ENCODE data around the gene GNA12. TPM values are rescaled to one million over a fixed set of nuclear protein-coding genes. Genes with fewer than 3 reads are reported as not detected.

GNA12 gene
- total and polyA plus RNA-seq, 4 donors: 3.7 to 19.0 (median 11.3) TPM

GRCh38 chr7:2723138-2723850 lies 120.8 kb downstream of the GNA12 start:
- no peaks in the 10 kb centered on the region for H3K27me3 ChIP-seq (ENCODE audit: control insufficient read depth in 4 of 4, insufficient read depth in 4 of 4, low read length in 3 of 4)
- H3K36me3 ChIP-seq (ENCODE audit: control insufficient read depth in 4 of 4, insufficient read depth in 3 of 4, low read depth in 1 of 4, low read length in 3 of 4): peaks cover 0 to 6% (median 0%) of the 10 kb centered on the region in 4 donors
- 92% methylated on average over 23 of the region's 23 CpGs for whole genome bisulfite sequencing

GRCh38 chr7:2722591-2722990 lies 121.5 kb downstream of the GNA12 start:
- no peak for TF ChIP-seq RAD21 (IDR thresholded peaks at IDR 0.05)
- no peaks in the 10 kb centered on the region for H3K27me3 ChIP-seq (ENCODE audit: control insufficient read depth in 4 of 4, insufficient read depth in 4 of 4, low read length in 3 of 4)
- H3K9me3 ChIP-seq (ENCODE audit: control insufficient read depth in 4 of 4, low read length in 3 of 4): no peaks in the 10 kb centered on the region
- no peak for DNase-seq (ENCODE audit: low spot score)
- no peaks in the 10 kb centered on the region for H3K4me1 ChIP-seq (ENCODE audit: control insufficient read depth in 4 of 4, insufficient read depth in 4 of 4, low read length in 3 of 4)
- no peak overlapping the region for H3K4me3 ChIP-seq (ENCODE audit: low read depth in 1 of 3, low read length in 3 of 3)
- H3K9ac ChIP-seq (ENCODE audit: low read depth in 1 of 2, low read length in 2 of 2): no peak overlapping the region
- H3K36me3 ChIP-seq (ENCODE audit: control insufficient read depth in 4 of 4, insufficient read depth in 3 of 4, low read depth in 1 of 4, low read length in 3 of 4): peaks cover 0 to 6% (median 0%) of the 10 kb centered on the region in 4 donors
- H3K27ac ChIP-seq (ENCODE audit: low read depth in 1 of 2, low read length in 2 of 2): no peak overlapping the region
- 96% methylated on average over 4 of the region's 4 CpGs for WGBS

More at GRCh38 chr7:2723138-2723850, 120.8 kb downstream of the GNA12 start:
- no peak overlapping the region for H3K27ac ChIP-seq (ENCODE audit: low read depth in 1 of 2, low read length in 2 of 2)
- DNase-seq (ENCODE audit: low spot score): no peak
- H3K4me1 ChIP-seq (ENCODE audit: control insufficient read depth in 4 of 4, insufficient read depth in 4 of 4, low read length in 3 of 4): no peaks in the 10 kb centered on the region
- H3K9me3 ChIP-seq (ENCODE audit: control insufficient read depth in 4 of 4, low read length in 3 of 4): no peaks in the 10 kb centered on the region
- H3K4me3 ChIP-seq (ENCODE audit: low read depth in 1 of 3, low read length in 3 of 3): no peak overlapping the region
- no peak for TF ChIP-seq HNF4G (IDR thresholded peaks at IDR 0.05)
- no peak overlapping the region for H3K9ac ChIP-seq (ENCODE audit: low read depth in 1 of 2, low read length in 2 of 2)

- Histone ChIP-seq H3K4me1 (ENCODE audit: control insufficient read depth in 4 of 4, insufficient read depth in 4 of 4, low read length in 3 of 4) (no peaks in the 10 kb centered on the region), H3K36me3 (ENCODE audit: control insufficient read depth in 4 of 4, insufficient read depth in 3 of 4, low read depth in 1 of 4, low read length in 3 of 4) (peaks cover 0 to 6% (median 0%) of the 10 kb centered on the region in 4 donors)
- DNase-seq (ENCODE audit: low spot score): no peak
These were observed 122.3 kb downstream of the GNA12 start for GRCh38 chr7:2721842-2722241.

More at GRCh38 chr7:2721842-2722241, 122.3 kb downstream of the GNA12 start:
- Histone ChIP-seq H3K9ac (ENCODE audit: low read depth in 1 of 2, low read length in 2 of 2) (no peak overlapping the region), H3K27ac (ENCODE audit: low read depth in 1 of 2, low read length in 2 of 2) (no peak overlapping the region), H3K4me3 (ENCODE audit: low read depth in 1 of 3, low read length in 3 of 3) (no peak overlapping the region), H3K27me3 (ENCODE audit: control insufficient read depth in 4 of 4, insufficient read depth in 4 of 4, low read length in 3 of 4) (no peaks in the 10 kb centered on the region), H3K9me3 (ENCODE audit: control insufficient read depth in 4 of 4, low read length in 3 of 4) (no peaks in the 10 kb centered on the region)
- WGBS: 97% methylated on average over 19 of the region's 19 CpGs
- TF ChIP-seq FOXA1 (IDR thresholded peaks at IDR 0.05) (no peak), RAD21 (IDR thresholded peaks at IDR 0.05) (no peak), EGR1 (IDR thresholded peaks at IDR 0.05; ENCODE audit: low read depth in 2 of 2) (no peak), FOXA2 (IDR thresholded peaks at IDR 0.05) (no peak), RXRA (IDR thresholded peaks at IDR 0.05) (no peak), NR2F2 (IDR thresholded peaks at IDR 0.05) (no peak), HNF4A (conservative IDR thresholded peaks at IDR 0.05) (no peak), ATF3 (IDR thresholded peaks at IDR 0.05) (no peak), REST (IDR thresholded peaks at IDR 0.05) (no peak), SP1 (IDR thresholded peaks at IDR 0.05) (no peak), YY1 (IDR thresholded peaks at IDR 0.05) (no peak), GABPA (IDR thresholded peaks at IDR 0.05 in 1 of 2, conservative IDR thresholded peaks at IDR 0.05 in 1 of 2) (no peak), TAF1 (conservative IDR thresholded peaks at IDR 0.05) (no peak), CTCF (IDR thresholded peaks at IDR 0.05; ENCODE audit: low read depth, low read length, missing input control) (no peak), HNF4G (IDR thresholded peaks at IDR 0.05) (no peak), MAX (IDR thresholded peaks at IDR 0.05) (no peak), ZBTB33 (IDR thresholded peaks at IDR 0.05) (no peak)

Measured in liver (tissue), 9 donors.